HG03280 (cell line): Measurements from ENCODE around the gene HEMK1.

ENCODE experiments used
- ATAC-seq: cut with Tn5 transposase; IDR thresholded peaks from one replicate; pipeline ENCODE4 v1.9.1; 2021; ENCODE audit warnings: mild to moderate bottlenecking, moderate library complexity; ENCODE audit not compliant: unreplicated experiment

The HEMK1 gene

DNA sequence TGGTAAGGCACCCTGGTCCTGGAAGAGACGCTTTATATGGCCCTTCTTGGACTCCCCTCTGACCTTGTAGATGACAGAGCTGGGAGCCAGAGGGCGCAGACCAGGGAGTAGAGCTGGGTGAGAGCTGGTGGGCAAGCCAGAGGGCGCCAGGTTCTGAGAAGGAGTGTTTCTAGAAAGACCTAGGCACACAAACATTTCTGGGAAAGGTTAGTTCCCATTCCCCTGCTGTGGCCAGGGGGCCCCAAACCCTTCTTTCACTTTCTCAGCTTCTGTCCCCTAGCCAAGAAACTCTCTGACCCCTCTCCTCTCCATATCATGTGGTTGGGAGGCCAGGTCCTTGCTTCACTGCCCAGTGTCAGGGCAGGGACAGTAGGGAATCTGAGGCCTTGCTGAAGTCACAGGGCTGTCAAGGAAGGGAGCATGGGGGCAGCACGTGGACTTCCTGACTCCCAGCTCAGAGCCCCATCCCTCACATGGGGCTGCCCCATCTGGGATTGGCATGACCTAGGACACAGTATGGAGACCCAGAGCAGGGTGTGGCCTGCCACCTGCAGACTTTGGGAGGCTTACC is 3.6 kb downstream of the HEMK1 start:
- ATAC-seq = no peak

DNA sequence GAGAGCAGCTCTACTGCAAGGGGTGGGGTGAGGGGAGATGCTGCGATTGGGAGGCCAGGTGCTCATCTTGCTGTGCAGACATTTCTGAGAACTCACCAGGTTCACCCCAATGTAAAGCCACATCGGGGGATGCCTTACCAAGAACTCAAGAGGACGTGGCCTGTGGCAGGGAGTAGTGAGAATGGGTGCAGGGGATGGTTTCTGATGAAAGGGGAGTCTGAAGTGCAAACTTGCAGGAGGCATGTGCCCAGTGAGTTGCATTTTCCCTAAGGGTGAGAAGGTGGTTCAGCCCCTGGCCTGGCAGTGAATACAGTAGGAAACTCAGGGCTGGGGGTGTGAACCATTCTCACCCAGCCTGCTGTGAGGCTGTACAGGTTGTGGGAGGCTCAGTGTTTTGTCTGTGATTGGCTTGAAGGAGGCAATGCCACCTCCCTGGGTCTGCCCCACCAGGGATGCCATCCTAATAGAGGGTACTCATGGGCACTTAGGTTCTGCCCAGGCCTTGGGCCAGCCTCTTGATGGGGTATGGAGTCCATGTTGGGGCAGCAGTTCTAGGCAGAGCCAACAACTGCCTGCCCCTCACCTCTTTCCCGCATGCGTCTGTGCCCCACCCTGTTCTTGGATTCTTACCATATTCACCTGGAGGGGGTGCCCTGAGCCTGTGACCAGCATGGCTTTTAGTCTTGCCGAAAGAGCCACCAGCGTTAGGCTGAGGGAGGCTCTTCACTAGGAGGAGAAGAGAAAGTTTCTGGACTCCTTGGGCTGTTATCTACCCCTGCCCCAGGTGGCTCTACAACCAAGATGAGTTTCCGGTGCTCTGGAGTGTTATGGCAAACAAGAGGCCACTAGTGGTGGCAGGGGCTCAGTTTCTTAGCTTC is 4.5 kb downstream of the HEMK1 start:
- ATAC-seq = no peak

DNA sequence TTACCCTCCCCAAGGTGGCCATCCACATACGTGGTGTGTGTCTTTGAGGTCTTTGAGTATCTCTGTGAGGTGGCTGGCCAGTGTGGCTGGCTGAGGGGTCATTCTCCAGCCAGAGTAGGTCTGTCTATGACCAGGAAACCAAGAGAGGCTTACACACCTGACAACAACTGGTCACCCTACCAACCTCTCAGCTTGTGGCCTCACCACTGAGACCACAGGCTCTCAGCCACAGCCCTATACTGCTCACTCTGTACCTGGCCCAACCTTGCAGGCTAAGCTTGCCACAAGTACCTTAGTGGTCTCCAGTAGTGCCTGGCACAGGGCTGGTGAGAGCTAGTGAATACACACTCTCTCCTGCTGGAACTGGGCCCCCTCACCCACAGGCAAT is 5.1 kb downstream of the HEMK1 start:
- no peak for ATAC-seq

DNA sequence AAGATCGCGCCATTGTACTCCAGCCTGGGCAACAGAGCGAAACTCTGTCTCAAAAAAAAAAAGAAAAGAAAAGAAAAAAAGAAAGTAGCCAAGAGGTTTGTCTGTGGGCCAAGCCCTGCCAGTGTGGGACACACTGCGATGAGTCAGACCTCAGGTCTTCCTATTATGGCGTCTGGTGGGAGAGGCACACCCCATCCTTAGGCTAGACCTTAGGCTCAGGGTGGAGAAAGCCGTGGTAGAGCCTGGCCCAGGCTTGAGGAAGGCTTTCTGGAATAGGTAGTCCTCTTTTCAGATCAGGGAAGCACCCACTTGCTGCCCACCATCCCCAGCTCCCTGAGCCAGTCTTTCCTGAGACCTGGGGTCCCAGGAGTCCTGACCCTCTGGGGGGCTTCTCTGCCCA is 6.0 kb downstream of the HEMK1 start:
- no peak for ATAC-seq

DNA sequence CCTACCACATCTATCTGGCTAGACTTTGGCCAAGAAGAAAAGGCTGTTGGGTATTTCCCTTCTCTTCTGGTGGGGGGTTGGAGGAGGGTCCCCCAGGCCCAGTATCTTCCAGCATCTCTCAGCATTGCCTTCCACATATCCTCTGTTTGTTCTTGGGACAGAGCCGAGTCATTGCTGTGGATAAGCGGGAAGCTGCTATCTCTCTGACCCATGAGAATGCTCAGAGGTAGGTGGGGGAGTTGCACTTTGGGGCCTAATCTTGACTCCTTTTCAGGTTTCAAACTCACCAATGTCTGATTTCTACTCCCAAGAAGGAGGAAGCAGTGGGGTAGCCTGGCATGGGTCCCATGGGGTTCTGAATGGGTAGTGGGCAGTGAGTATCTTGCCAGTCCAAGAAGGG is 8.0 kb downstream of the HEMK1 start:
- no peak for ATAC-seq

DNA sequence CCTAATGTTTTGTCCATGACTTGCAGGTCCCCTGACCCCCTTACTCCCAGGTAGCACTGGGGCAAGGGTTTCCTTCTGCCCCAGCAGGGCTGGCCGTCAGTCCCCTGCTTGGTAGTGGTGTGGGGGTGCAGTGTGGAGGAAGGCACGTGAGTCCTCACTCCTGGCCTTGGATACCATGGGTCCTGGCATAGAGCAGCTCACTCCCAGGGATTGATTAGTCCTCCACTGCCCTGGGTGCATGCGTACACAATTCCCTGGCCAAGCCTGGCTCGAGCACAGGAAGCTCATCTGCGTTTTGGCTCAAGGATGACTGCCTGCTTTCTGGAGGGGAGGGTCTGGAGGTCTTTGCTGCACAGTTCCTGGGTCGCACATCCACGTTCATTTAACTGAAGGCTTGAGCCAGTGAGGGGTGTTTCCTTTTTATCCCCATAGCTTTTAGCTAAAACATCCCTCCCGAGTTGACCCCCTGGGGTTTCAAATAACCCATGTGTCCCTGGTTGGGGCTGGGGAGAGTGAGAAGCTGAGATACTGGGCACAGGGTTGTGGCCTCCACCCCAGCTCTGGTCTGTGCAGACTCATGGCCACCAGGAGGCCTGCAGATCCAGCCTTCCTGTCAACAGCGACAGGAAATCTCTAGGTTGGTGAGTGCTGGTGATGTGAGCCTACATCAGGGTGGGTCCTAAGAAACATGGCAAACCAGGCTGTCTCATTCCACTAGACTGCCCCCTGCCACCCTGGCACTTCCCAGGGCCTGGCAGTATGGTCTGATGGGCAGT is 11.5 kb downstream of the HEMK1 start:
- no peak for ATAC-seq

DNA sequence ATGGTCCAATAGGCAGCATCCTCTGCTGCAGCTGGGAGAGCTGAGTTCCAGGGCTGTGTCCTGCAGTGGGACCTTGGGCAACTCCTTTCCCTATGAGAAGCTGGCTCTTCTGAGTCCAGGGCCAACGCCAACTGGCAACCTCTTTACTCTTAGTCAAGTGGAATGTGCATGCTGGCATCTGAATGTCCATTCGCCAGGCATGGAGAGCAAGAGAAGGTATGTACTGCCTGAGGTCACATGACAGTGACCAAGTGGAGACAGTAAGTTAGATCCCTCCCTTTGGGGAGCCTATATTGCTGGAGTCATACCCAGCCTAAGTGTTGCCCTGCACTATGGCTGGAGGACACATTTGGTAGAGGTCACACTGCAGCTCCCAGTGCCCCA is 12.1 kb downstream of the HEMK1 start:
- ATAC-seq = no peak

DNA sequence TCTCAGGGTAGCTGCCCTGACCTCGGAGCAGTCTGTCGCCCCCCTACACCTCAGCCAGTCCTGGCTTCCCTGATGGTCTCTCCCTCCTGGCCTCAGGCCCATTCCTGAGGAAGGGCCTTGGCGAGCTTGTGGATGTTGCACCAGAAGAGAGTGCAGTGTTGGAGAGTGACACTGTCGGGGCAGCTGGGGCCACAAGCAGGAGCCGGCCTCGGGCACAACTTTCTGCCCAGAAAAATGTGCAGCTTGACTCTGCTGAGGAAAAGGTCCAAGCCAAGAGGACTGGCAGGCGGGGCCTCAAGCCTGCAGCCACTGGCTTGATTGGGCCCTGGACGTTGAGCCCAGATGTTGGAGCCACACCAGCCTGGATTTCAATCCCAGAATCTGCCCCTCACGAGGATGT is 12.8 kb downstream of the HEMK1 start:
- ATAC-seq = no peak

DNA sequence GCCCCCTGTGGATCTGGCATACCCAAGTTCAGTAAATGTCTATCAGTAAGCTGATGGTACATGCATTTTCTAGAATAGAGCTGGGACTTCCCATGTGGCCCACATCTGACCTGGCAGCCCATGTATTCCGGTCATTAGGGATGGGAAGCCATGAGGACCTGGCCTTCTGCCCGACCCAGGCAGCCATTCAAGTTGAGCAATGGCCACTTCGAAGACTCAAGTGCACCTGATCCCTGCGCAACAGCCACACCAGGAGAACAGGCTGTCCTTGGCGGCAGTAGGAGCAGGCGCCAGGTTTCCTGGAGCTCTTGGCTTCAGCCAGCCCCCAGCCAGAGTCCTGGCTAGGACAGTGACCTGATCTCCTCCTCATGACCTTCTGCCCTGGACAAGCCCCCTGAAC is 14.6 kb downstream of the HEMK1 start:
- ATAC-seq = no peak

DNA sequence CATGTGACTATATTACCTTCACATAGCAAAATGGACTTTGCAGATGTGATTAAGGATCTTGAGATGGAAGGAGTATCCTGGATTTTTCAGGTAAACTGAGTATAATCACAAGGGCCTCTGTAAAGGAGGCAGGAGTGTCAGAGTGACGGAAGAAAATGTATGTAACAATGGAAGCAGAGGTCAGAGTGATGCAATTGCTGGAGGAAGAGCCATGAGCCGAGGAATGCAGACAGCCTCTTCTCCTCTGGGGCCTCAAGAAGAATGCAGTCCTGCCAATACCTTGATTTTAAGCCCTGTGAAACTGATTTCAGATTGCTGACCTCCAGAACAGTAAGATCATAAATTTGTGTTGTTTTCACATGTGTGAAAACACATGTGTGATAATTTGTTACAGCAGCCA is 15.1 kb downstream of the HEMK1 start:
- no peak for ATAC-seq

DNA sequence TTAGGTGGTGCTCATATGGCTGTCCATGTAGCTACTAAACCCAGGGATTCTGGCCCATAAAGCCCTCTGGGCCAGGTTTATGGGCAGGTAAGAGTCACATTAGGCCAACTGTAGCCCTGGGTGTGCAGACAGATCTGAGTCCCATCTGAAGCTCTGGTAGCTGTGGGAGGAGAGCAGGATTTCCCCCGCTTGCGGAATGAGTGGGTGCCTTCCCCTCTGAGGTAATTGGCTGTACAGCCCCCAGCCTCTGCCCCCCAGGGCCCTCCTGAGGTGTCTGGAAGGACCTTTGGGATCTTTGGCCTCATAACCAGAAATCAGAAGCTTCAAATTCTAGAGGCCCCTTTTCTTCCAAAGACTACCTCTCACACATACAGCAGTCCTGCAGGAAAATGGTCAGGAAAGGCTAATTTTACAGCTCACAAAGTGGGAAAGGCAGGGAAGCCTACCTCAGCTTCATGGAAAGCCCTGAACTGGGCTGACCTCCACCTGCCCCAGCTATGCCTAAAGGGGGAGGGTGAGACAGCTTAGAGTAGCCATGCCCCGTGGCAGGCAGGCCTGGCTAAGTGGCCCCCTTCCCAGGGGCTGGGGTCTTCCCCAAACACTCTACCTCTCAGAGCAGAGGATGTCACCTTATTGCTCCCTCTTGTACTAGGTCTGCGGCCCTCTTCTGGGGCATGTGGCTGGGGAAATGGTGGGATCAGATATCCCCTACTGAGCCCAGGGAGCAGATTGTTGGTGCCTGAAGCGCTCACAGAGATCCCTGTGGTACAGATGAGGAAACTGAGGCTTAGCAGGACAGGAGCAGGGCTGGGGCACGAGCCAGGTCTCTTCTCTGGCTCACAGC is 16.8 kb downstream of the HEMK1 start:
- no peak for ATAC-seq

DNA sequence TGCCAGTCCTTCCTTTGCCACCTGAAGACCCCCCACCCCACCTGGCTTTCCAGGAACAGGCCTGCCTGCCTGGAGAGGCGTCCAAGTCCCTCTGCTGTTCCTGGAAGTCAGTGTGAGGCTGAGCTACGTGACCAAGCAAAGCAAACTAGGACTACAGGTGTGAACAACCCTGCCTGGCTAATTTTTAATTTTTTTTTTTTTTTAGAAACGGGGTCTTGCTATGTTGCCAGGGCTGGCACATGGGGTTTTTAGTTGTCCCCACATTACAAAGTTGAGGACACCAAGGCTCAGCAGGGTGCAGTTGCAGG is 17.4 kb downstream of the HEMK1 start:
- ATAC-seq = no peak

DNA sequence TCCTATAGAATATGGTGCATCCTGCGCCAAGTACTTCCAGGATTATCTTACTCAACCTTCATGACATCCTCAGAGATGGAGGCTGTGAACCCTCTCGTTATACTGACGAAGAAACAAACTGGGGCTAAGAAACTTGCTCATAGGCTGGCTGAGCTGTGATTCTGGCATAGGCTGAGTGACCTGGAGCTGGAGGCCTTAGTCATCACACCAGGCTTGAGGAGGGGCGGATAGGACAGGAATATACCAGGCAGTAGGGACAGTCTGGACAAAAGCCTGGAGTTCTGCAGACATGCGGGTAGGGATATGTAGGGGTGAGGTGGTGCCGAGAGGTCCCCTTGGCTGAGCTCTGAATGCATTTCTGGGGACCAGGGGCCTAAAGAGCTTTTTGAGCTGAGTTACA is 18.1 kb downstream of the HEMK1 start:
- no peak for ATAC-seq

DNA sequence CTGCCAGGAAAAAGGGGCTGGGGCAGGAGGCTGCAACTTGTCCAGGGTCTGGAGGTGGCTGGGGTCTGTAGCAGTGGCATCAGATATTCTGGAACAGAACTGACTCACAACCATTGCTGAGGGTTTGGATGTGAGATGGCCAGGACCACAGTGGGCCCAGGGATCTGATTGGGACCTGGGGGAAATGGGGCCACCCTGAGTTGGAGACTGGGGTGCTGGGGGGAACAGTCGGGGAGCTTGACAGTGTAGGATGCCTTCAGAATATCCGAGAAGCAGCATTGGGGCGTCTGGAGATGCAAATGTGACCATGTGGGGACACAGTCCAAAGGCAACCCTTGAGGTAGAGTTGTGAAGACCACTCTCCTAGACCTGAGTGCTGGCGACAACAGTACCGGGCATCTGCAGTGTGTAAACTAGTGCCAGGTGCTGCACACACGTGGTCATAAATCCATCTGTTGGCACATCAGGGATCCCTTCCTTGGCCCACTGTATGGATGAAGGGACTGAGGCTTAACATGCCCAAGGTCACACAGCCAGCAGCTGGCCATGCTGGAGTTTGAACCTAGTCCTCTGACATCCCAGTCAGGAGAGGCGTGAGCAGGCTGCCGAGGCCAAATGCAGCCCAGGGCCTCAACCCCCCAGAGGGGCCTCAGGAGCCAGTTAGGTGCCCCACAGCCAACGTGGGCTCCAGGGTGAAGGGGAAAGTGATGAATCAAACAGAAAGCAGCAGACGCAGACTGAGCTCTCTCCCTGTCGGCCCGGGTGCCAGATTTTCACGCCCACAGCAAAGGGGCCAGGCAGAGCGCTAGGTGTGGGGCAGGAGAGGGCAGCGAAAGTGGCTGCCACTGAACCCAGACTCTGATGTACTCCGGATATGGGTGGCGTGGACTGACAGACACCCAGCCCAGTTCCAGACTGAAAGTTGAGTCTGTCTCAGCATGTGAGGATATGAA is 18.8 kb downstream of the HEMK1 start:
- ATAC-seq = no peak

DNA sequence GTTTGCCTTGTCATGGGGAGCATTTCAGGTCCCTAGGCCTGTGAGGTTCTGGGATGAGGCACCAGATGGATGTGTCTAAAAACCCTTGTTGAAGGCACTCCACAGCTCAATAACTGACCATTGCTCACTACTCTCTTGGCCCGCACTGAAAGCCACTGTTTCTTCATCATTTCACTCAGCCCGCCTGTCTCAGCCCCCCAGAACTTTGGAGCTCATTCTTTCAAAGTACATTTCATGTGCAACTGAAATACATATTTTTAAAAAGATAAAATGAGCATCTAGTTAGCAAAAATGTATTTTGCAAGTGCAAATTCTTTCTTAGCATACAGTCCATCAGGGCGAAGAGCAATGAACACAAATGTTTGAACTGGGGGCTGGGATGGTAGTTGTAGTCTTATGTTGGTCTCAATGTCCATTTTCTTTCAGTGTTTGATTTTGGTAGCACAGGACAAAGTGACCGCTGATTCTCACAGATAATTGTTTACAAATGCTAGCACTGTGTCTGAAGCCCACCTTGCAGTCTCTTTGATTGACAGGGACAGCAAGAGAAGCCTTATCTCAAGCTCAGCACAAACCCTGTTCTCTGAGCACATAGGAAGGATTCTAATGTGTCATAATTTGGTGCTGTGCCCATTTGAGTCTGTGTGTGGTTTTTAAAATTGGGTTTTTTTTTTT is 19.6 kb downstream of the HEMK1 start:
- ATAC-seq = no peak

DNA sequence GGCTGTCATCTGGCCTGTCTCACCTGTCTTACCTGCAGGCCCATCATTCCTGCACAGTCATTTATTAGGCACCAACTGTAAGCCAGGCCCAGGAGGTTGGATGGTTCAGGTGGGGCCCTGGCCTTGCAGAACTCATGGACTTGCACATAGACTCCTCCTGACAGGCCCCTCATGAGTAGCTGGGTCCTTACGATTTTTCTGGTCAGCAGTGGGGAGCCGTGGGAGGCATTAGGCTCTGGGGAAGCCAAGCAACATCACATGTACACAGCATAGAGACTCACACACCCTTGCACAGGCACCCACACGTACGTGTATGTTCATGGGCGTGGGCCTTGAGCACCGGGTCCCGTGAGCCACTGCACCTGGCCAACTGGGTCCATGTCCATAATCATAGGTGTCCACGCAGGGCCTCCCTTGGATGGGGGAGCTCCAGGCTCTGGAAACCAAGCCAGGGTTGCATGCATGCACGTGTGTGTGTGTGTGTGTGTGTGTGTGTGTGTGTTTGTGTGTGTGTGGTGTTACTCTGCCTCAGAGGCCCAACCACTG is 21.9 kb downstream of the HEMK1 start:
- ATAC-seq = peak; percentile 1

DNA sequence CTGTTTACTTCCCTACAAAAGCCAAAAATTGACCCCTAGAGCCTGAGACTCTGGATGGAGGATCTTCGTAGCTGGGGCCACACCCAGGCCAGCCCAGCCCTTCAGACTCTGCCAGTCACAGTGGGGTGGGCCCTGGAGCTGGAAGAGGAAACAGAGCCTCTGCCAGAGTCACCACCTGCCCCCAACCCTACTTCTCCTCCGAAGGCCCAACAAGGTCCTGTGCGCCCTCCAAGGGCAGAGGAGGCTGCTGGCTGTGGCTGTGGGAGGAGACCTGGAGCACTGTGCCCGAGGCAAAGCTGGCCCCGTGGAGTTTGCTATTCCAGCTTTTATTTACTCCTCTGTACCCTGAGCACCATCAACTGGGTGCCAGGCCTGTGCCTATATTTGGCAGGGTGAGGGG is 23.2 kb downstream of the HEMK1 start:
- no peak for ATAC-seq

DNA sequence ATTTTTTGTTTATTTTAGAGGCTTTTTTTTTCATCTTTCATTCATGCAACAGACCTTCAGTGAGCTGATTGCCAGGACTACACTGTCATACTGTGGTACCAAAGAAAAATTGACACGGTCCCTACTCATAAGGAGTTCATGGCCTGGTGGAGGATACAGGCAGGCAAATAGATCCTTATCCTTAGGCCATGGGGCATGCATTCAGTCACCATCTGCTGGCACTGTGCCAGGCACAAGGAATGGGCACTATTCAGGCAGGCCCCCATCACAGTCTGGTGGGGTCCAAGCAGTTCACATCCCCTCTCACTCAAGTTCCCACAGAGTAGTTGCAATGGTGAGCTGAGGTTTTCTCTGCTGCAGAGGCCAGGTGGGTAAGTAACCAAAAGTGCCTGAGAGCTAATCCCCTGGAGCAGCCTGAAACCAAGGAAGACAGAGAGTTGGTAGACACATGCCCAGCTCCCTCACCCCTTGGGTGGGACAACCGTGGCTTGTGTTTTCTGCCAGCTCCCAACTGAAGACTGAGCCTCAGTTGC is 25.0 kb downstream of the HEMK1 start:
- no peak for ATAC-seq

DNA sequence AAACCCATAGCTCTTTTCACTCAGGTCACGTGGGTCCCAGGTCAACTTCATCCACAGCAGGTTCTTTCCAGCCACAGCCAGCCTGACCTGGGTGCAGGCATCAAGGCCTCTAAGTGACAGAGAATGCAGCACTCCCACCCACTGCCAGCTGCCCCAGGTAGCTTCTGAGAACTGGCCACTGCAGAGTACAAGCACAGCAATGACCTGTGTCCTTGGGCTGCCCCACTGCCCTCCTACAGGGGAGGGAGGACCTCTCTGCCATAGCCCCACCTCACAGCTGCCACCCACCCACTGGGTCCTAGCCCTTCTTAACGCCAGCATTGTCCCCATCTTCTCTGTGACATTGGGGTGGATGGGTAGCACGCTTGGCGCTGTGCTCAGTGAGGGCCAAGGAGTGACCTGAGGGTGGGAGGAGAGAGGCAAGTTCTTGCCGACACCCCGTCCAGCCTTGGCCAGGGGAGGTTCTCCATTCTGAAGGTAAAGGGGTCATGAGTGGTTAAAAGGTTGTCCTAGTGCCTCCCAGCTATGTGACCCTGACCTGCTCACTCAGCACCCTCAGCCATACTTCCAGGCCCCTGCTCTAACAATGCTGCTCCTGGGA is 29.9 kb downstream of the HEMK1 start:
- ATAC-seq = no peak
